OCI-LY7 (cell line): ENCODE data around the gene SUCNR1. TPM values are rescaled to one million over a fixed set of nuclear protein-coding genes. Genes with fewer than 3 reads are reported as not detected.

Source experiments
- BruUV-seq: library from RNA; stranded (reverse); fragments of 400-500 nt; replicated peaks from 2 replicates; lab custom pipeline; 2021; lab: Mats Ljungman, UMichigan
- CTCF ChIA-PET: fragments of 300-600 bp; sonication (Branson Sonifier 250); formaldehyde crosslinking; loops from one replicate; lab custom pipeline; 2022; ENCODE audit warnings: antibody characterized with exemption; ENCODE audit not compliant: unreplicated experiment; lab: Charles Lee
- POLR2A ChIA-PET: fragments of 300-600 bp; sonication (Branson Sonifier 250); formaldehyde crosslinking; loops from one replicate; lab custom pipeline; 2022; ENCODE audit warnings: antibody characterized with exemption; lab: Charles Lee
- DNase-seq: peaks from one replicate; pipeline ENCODE4 v3.0.0-alpha.2; 2015; ENCODE audit warnings: low spot score
- H2AFZ ChIP-seq: fragments of 200-600 bp; sonication (generic), shearing (Covaris generic); 2 replicates; pipeline ENCODE4 v1.6.1; 2014; ENCODE audit warnings: mild to moderate bottlenecking, antibody characterized with exemption, low read length, moderate library complexity
- H3K27ac ChIP-seq: fragments of 200-600 bp; sonication (generic); 2 replicates; pipeline ENCODE4 v1.5.1; 2014; ENCODE audit warnings: mixed run types, low read depth, mild to moderate bottlenecking, moderate library complexity, low read length, inconsistent platforms; ENCODE audit not compliant: poor library complexity, severe bottlenecking
- H3K36me3 ChIP-seq: fragments of 200-600 bp; sonication (generic); 2 replicates; pipeline ENCODE4 v1.6.1; 2014; ENCODE audit warnings: mild to moderate bottlenecking, antibody characterized with exemption, low read length, moderate library complexity, mixed read lengths; ENCODE audit not compliant: insufficient read depth
- H3K4me1 ChIP-seq: fragments of 200-600 bp; sonication (generic); 2 replicates; pipeline ENCODE4 v1.5.1; 2014; ENCODE audit warnings: mild to moderate bottlenecking, low read length; ENCODE audit not compliant: insufficient read depth, poor library complexity, severe bottlenecking
- H3K4me2 ChIP-seq: fragments of 200-600 bp; sonication (generic); 2 replicates; pipeline ENCODE4 v1.6.1; 2014; ENCODE audit warnings: mild to moderate bottlenecking, low read length
- H3K4me3 ChIP-seq: fragments of 200-600 bp; sonication (generic); 2 replicates; pipeline ENCODE4 v1.5.1; 2014; ENCODE audit warnings: mild to moderate bottlenecking, low read depth, low read length; ENCODE audit not compliant: poor library complexity, severe bottlenecking
- H3K79me2 ChIP-seq: fragments of 200-600 bp; sonication (generic); 2 replicates; pipeline ENCODE4 v1.6.1; 2016; ENCODE audit warnings: low read depth, mild to moderate bottlenecking, low read length, moderate library complexity, mixed read lengths; ENCODE audit not compliant: insufficient read depth
- H3K9me2 ChIP-seq: fragments of 200-600 bp; sonication (generic); 2 replicates; pipeline ENCODE4 v1.6.1; 2016; ENCODE audit warnings: mild to moderate bottlenecking, low read length, mixed read lengths; ENCODE audit not compliant: insufficient read depth
- H3K9me3 ChIP-seq: fragments of 200-600 bp; sonication (generic); 2 replicates; pipeline ENCODE4 v1.6.1; 2014; ENCODE audit warnings: mild to moderate bottlenecking, mixed run types, low read length, mixed read lengths
- H4K20me1 ChIP-seq: fragments of 200-600 bp; sonication (generic); 2 replicates; pipeline ENCODE4 v1.6.1; 2014; ENCODE audit warnings: mild to moderate bottlenecking, antibody characterized with exemption, low read length, moderate library complexity, mixed read lengths; ENCODE audit not compliant: insufficient read depth
- CTCF ChIP-seq: fragments of 200-600 bp; sonication (generic); conservative IDR thresholded peaks from 2 replicates; pipeline ENCODE4 v1.5.1; 2014; ENCODE audit warnings: mild to moderate bottlenecking, antibody characterized with exemption, low read length, moderate library complexity, mixed read lengths
- EZH2phosphoT487 ChIP-seq: fragments of 200-600 bp; sonication (generic); IDR thresholded peaks from 2 replicates; pipeline ENCODE4 v1.6.1; 2018; ENCODE audit warnings: low read depth, borderline replicate concordance, mild to moderate bottlenecking, mixed run types, antibody characterized with exemption, low read length, moderate library complexity, mixed read lengths
- intact Hi-C: fragments of 100-400 bp; cut with micrococcal nuclease; formaldehyde crosslinking; loops from one replicate; pipeline ENCODE4 v1.10.0; 2022; ENCODE audit not compliant: unreplicated experiment
- total RNA-seq, 2 experiments: library from RNA; depleted of rRNA in 1 of 2; stranded (reverse); fragments of >200 nt in 1 of 2; shearing (Covaris generic) in 1 of 2; gene quantifications; 2 replicates each; pipeline ENCODE4 v1.2.3, GENCODE V29; 2014 to 2022

SUCNR1 gene
- total RNA-seq, 2 experiments from 2014 or later, result not detected

DNA sequence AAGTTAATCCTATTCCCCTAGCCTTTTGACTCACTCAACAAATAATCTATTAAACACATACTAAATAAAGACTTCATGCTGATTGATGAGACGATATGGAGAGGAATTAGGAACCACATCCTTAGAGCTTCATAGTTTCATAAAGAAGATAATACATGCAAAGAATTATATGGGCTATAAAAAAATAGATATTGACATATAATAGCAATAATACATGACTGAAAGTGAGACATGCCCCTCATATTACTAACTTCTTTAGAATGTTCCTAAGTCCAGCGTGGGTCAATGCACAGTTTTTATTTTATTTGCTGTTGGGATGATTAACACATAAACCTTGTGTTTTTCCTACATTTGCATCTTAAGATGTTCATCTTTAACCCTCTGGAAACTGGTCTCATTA lies 32.2 kb downstream of the SUCNR1 start:
- Histone ChIP-seq H3K9me2 (no peaks in the 10 kb centered on the region), H2AFZ (no peak overlapping the region), H3K9me3 (no peaks in the 10 kb centered on the region), H3K4me3 (no peak overlapping the region), H3K79me2 (no peaks in the 10 kb centered on the region), H3K27ac (no peak overlapping the region), H3K4me1 (no peaks in the 10 kb centered on the region), H3K36me3 (no peaks in the 10 kb centered on the region), H4K20me1 (no peaks in the 10 kb centered on the region), H3K4me2 (no peak overlapping the region)
- no peak for DNase-seq
- intact Hi-C loops, result no loop called here
- BruUV-seq, result no TSS peak
- no peak for TF ChIP-seq EZH2phosphoT487
- no peak for TF ChIP-seq CTCF
- CTCF ChIA-PET, result no interaction called here
- POLR2A ChIA-PET, result no interaction called here

DNA sequence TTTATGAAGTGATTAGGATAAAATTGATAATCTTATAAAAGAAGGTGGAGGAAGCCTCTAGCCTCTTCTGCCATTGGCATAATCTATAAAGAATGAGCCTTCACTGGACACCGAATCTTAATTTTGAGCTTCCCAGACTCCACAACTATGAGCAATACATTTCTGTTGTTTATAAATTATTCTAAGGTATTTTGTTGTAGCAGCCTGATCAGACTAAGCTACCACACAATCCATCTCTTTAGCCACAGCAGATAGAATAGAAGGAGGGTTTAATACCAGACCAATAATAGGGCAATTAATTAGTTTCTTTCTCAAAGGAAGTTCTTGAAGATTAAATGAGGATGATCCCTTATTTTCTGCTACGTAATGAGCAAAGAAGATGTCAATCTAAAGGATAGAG lies 33.3 kb downstream of the SUCNR1 start:
- no peak overlapping the region for H3K4me2 ChIP-seq
- no TSS peak for BruUV-seq
- H3K27ac ChIP-seq, result no peak overlapping the region
- ChIA-PET POLR2A (no interaction called here), CTCF (no interaction called here)
- TF ChIP-seq EZH2phosphoT487, result no peak
- TF ChIP-seq CTCF, result no peak
- H3K9me2 ChIP-seq, result no peaks in the 10 kb centered on the region
- intact Hi-C loops, result no loop called here
- no peaks in the 10 kb centered on the region for H4K20me1 ChIP-seq
- no peaks in the 10 kb centered on the region for H3K4me1 ChIP-seq
- H3K9me3 ChIP-seq, result no peaks in the 10 kb centered on the region
- no peak overlapping the region for H3K4me3 ChIP-seq
- DNase-seq, result no peak
- no peak overlapping the region for H2AFZ ChIP-seq
- no peaks in the 10 kb centered on the region for H3K79me2 ChIP-seq
- H3K36me3 ChIP-seq, result no peaks in the 10 kb centered on the region

- BruUV-seq, result no TSS peak
- Histone ChIP-seq H3K9me2 (no peaks in the 10 kb centered on the region), H3K79me2 (no peaks in the 10 kb centered on the region), H4K20me1 (no peaks in the 10 kb centered on the region), H3K9me3 (no peaks in the 10 kb centered on the region), H3K4me3 (no peak overlapping the region), H3K4me2 (no peak overlapping the region), H3K4me1 (no peaks in the 10 kb centered on the region), H3K36me3 (no peaks in the 10 kb centered on the region), H2AFZ (no peak overlapping the region), H3K27ac (no peak overlapping the region)
- intact Hi-C loops, result no loop called here
- DNase-seq, result no peak
- ChIA-PET CTCF (no interaction called here), POLR2A (no interaction called here)
- no peak for TF ChIP-seq EZH2phosphoT487
- TF ChIP-seq CTCF, result no peak
These were observed 35.0 kb downstream of the SUCNR1 start for GRCh38 chr3:151908399-151908798.
